D721Med (cell line): ENCODE measurements around the gene SLC25A45.

Experiments used
- DNase-seq: peaks from one replicate; pipeline ENCODE4 v3.0.0; 2011; ENCODE audit warnings: low spot score; ENCODE audit not compliant: insufficient read length
- FAIRE-seq: peaks from 2 replicates; lab custom pipeline; 2011; peaks lifted over from hg19 to GRCh38; lab: Jason Lieb, UNC
- TF ChIP-seq, protein P1 (sequence below): IDR thresholded peaks from 2 replicates; pipeline ENCODE4 v1.5.1; 2012; ENCODE audit warnings: mild to moderate bottlenecking, control low read depth; ENCODE audit not compliant: insufficient read depth; ENCODE audit errors: missing control alignments

The SLC25A45 gene, protein sequence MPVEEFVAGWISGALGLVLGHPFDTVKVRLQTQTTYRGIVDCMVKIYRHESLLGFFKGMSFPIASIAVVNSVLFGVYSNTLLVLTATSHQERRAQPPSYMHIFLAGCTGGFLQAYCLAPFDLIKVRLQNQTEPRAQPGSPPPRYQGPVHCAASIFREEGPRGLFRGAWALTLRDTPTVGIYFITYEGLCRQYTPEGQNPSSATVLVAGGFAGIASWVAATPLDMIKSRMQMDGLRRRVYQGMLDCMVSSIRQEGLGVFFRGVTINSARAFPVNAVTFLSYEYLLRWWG

DNA sequence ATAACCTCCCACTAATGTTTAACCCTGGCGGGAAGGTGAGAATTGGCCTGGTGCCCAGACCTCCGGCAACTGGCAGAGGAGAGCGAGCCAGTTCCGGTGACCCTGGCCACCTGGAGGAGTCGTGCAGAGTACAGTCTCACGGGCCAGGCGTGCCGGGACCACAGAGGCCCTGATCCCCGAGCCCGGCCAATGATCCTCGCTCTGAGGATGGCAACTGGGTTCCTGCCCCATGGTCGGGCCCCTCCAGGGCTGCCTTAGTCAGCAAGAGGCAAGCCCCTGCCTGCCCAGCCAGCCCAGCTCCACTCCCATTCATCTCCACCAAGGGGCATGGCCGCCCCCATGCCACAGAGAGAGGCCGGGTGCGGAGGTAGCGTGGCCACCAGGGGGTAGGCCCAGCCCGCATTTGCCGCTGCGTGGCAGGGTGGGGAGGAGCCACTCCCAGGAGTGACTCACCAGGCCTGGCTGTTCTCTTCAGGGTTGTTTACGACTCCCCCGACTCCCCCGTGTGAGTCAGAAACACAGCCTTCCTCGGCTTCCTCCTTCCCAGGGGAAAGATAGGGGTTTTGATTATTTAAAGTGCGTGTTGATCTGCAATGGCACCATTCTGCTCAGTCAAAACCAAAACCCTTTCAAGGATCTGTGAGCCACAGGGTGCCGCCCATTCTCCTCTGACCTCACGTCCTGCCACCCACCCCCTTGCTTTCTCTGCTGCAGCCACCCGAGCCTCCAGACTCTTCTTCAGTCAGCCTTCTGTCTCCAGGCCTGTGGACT lies at the start of gene SLC25A45:
SLC25A45 (minus strand) TSS at position 614 of the 771 bp plus-strand sequence. CDS start 695 bp downstream, outside the sequence.
- FAIRE-seq (no peak), DNase-seq (no peak)
- TF ChIP-seq, protein P1, sequence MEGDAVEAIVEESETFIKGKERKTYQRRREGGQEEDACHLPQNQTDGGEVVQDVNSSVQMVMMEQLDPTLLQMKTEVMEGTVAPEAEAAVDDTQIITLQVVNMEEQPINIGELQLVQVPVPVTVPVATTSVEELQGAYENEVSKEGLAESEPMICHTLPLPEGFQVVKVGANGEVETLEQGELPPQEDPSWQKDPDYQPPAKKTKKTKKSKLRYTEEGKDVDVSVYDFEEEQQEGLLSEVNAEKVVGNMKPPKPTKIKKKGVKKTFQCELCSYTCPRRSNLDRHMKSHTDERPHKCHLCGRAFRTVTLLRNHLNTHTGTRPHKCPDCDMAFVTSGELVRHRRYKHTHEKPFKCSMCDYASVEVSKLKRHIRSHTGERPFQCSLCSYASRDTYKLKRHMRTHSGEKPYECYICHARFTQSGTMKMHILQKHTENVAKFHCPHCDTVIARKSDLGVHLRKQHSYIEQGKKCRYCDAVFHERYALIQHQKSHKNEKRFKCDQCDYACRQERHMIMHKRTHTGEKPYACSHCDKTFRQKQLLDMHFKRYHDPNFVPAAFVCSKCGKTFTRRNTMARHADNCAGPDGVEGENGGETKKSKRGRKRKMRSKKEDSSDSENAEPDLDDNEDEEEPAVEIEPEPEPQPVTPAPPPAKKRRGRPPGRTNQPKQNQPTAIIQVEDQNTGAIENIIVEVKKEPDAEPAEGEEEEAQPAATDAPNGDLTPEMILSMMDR: peak; percentile 29

DNA sequence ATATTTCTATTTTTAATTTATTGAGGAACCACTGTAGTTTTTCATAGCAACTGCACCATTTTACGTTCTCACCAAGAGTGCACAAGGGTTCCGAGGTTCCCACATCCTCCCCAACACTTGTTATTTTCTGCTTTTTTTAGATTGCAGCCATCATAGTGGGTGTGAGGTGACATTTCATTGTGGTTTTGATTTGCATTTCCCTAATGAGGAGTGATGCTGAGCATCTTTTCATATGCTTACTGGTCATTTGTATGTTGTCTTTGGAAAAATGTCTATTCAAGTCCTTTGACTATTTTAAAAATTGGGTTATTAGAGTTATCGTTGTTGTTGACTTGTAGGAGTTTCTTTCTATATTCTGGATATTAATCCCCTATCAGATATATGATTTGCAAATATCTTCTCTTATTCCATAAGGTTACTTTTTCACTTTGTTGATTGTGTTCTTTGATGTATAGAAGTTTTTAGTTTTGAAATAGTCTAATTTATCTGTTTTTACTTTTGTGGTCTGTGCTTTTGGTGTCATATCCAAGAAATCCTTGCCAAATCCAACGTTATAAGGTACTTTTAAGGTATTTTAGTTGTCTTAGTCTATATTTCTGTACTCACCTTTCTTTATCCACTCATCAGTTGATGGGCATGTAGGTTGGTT lies 49.1 kb upstream of the SLC25A45 start:
- no peak for DNase-seq
- TF ChIP-seq, protein P1: no peak
- FAIRE-seq: no peak

DNA sequence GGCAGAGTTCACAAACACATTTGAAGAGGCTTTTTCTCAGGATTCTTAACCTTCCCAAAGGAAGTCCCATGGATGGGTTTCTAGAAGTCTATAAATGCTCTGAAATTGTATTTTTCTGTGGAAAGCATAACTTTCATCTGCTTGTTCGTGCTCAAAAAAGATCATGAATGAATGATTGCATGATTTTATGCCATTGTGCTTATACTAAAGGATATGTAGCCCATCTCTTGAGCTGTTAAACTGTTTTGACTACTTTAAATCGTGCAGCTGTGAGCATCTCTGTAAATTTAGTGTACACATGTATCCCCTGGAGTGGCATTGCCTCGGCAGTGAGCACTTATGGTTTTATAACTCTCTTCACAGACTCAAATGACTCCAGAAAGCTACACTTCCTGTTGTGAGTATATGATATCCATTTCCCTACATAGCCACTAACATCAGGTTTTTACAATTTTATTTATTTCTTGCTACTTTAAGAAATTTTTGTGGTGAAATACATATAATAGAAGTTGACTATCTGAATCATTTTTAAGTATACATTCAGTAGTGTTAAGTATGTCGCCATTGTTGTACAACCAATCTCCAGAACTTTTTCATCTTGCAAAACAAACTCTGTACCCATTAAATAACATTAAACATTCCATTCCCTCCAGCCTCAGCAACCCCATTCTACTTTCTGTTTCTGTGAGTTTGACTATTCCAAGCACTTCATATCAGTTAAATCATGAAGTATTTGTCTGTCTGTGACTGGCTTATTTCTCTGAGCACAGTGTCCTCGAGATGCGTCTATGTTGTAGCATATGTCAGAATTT lies 48.2 kb upstream of the SLC25A45 start:
- FAIRE-seq (no peak), DNase-seq (no peak)
- TF ChIP-seq, protein P1: no peak

DNA sequence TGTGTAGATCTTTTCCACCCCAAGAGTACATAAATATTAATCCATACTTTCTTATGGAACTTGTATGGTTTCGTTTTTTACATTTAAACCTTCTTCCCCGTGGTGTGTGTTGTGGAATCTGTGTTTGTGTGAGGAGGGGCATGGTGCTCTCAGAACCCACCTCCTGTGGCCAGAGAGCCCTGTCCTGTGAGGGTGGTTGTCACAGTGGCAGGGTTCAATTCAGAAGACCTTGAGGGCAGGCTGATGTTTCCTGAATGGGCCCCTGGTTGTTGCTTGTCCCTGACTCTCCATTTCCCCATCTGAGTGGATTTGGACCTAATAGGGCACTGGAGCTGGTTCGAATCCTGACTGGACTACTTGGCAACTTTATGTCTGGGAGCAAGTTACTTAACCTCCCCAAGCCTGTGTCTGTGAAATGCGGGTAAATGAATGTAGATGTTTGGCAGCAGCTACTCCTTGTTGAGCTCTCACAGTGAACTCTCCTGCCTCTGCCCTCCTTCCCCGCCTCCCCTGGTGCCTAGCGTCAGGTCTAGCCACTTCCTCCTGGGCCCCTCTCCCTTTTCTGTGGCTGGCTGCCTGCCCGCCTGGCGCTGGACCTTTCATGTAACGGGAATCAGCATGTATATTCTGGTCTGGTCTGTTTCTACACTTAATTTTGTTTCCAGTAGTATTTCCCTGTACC lies 47.4 kb upstream of the SLC25A45 start:
- TF ChIP-seq, protein P1: no peak
- DNase-seq (no peak), FAIRE-seq (no peak)

DNA sequence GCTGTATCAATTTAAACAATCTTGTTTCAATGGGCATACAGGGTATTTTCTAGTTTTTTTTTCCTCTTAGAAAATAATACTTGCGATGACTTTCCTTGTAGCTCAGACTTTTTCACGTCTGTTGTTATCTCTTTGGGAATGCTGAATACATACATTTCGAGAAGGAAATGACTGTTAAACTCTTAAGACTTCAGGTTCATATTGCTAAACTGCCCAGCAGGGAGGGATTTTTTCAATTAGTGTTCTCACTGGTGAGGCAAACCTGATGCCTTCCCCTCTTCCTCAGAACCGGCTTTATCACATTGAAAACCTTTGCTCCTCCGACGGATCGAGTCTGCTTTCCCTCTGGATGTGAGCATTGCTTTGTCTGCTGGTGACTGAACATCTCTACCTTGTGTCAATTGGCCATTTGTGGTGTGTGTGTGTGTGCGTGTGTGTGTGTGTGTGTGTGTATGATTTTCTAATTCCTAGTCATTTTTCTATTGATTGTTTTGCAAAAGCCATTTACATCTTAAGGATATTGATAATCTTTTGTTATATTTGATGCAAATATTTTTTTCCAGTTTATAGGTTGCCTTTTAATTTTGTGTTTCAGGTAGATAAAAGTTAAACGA lies 46.7 kb upstream of the SLC25A45 start:
- DNase-seq (no peak), FAIRE-seq (no peak)
- TF ChIP-seq, protein P1: no peak

DNA sequence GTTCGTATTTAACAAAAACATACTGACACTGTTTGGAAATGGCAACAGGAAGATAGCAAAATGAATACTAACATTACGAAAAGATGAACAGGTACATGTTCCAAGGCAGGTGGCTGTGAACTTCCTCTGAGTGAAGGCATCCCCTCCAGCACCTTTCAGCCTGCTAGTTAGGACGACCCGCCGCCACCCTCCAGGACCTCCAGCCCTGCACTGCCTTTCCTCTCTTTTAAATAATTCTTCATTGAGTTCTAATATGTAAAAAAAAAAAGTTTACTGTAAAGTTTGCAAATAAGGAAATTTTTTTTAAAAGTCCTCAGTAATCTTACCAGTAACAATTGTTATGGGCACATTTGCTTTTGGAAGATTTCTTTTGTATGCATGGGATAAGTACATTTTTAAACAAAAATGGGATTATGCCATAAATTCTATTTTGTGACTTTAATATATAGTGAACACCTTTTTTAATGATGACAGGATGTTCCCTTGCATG lies 46.2 kb upstream of the SLC25A45 start:
- no peak for FAIRE-seq
- no peak for DNase-seq
- TF ChIP-seq, protein P1: no peak
